Temporal lobe (tissue), 1 donor: ENCODE data around the gene IAH1. TPM values are rescaled to one million over a fixed set of nuclear protein-coding genes. Genes with fewer than 3 reads are reported as not detected.

Experiments
- total RNA-seq: library from RNA; depleted of rRNA; stranded (reverse); fragments of >200 nt; gene quantifications from one replicate; pipeline ENCODE4 v1.2.3, GENCODE V29; 2014

Gene IAH1
- total RNA-seq, 1 donor from 2014 or later: 49.2 TPM

Other genes starting within 250 kb of the IAH1 start
- gene ITGB1BP1, start 51.0 kb upstream of the IAH1 start, total RNA-seq: 50.4 TPM
- 38.8 TPM for gene CPSF3, start 50.9 kb upstream of the IAH1 start, total RNA-seq
- 22.1 TPM for gene ADAM17, start 81.3 kb downstream of the IAH1 start, total RNA-seq
- 517 TPM for gene YWHAQ, start 156.4 kb downstream of the IAH1 start, total RNA-seq